Measurements from ENCODE around the gene KIF26A.
"Not testable (repeated sequence)": the region's sequence is repeated elsewhere in the genome, so short reads cannot be mapped to it uniquely, and the experiment has no call there.

The KIF26A gene

DNA sequence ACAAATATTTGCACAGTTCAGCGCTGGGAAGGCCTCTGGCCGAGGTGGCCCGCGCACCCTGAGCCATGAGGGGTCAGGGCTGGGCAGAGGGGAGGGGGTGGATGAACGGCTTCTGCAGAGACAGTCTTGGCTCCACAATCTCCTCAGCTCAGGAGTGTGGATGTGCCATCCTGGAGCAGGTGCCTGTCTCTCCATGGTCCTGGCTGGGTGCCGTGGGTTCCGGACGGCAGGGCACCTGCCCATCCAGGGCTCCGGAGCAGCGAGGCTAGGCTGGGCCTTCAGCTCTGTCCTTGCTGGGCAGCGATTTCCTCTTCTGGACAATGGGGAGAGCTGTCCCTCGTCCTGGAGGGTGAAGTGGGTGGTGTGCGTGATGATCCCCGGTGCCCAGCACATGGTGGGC is 55.6 kb downstream of the KIF26A start:
- no peak for DNase-seq (ENCODE audit: low read depth)

- DNase-seq (ENCODE audit: low read depth) = no peak
These were observed 56.3 kb downstream of the KIF26A start for GRCh38 chr14:104194716-104195115.

DNA sequence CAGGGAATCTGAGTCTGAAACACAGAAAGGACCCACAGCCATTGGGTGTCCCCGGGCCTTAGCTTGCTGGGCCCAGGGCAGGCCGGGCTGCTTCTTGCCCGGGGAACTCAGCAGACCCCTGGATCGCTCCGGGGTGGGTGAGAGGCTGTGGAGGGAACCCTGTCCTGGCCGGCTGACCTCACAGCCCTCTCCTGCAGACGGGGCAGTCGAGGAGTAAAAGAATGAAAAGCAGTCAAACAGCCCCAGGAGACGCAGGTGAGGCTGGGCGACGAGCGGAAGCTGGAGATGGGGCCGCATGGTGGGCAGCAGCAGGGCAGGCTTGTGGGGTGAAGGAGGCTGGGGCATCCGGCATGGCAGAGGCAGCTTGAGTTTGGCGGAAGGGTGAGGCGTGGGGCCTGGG is 57.0 kb downstream of the KIF26A start:
- DNase-seq (ENCODE audit: low read depth) = no peak

DNA sequence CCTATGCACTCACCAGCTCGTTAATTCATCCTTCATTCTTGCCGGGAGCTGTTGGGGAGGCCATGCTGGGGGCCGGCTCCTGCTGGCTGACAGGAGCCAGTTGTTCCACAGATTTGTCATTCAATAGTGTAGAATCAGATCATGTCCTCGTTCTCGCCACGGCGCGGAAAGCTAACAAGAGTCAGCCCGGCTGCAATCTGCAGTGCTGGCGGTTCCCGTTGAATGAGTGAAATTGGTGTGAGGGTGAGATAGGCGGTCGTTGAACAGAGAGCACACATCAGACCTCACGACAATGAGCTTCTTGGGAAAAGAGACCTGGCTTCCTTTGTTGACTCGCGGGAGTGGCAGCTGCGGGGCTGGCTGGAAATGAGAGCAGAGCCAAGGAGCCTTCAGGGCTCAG is 57.5 kb downstream of the KIF26A start:
- DNase-seq (ENCODE audit: low read depth) = no peak

DNA sequence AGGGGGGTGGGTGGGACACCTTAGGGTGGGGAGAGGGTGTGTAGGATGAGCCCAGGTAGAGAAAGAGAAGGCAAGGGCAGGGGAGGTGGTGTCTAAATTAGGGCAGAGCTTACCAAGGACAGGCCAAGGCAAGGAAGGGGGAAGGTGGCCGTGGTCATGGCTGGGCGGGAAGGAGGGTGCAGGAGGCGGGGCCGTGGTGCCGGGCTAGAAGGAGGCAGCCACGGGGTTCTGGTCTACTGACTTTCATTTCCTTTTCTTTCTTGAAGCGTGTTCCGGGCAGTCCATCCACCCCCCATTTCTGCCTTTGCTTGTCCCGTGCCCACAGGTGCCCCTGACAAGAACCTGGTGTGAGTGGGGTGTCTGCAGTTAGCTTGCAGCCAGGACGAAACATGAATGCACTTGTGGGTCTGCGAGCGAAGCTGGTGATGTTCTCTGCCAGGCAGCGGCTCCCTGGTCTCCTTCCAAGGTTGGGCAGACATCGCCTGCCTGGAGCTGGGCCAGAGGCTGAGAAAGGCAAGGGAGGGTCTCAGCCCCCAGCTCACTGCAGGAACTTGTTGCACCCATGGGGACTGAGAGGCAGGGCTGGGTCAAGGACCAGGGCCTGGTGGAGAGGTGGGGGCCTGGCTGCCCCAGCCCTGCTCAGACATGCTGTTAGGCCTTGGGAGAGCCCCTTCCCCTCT is 58.2 kb downstream of the KIF26A start:
- no peak for DNase-seq (ENCODE audit: low read depth)

DNA sequence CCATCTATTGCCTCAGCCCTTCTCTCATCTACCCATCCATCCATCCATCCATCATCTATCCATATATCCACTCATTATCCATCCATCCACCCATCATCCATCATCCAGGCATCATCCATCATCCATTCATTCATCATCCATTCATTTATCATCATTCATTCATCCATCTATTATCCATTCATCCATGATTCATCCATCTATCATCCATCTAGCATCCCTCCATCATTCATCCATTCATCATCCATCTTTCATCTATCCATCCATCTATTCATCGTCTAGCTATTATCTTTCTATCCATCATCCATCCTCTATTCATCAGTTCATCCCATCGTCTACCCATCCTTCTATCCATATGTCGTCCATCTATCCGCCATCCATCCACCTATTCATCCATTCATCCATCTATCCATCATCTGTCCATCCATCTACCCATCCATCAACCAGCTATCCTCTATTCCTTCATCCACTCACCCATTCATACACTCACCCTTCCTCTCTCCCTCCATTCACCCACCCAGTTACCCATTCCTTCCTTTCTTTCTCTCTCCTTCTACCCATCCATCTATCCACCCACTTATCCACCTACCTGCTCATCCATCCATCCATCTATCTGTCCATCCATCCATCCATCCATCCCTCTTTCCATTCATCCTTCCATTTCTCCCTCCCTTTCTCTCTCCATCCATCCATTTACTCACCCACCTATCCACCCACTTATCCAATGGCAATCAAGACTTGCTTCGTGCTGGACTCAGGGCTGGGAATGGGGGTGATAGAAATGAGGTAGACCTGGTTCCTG is 59.3 kb downstream of the KIF26A start:
- no peak for DNase-seq (ENCODE audit: low read depth)

- DNase-seq (ENCODE audit: low read depth) = no peak
These were observed 61.0 kb downstream of the KIF26A start for GRCh38 chr14:104199266-104199895.

GRCh38 chr14:104200106-104200505 is 61.7 kb downstream of the KIF26A start:
- DNase-seq (ENCODE audit: low read depth) = no peak

- no peak for DNase-seq (ENCODE audit: low read depth)
These were observed 62.2 kb downstream of the KIF26A start for GRCh38 chr14:104200591-104200990.

DNA sequence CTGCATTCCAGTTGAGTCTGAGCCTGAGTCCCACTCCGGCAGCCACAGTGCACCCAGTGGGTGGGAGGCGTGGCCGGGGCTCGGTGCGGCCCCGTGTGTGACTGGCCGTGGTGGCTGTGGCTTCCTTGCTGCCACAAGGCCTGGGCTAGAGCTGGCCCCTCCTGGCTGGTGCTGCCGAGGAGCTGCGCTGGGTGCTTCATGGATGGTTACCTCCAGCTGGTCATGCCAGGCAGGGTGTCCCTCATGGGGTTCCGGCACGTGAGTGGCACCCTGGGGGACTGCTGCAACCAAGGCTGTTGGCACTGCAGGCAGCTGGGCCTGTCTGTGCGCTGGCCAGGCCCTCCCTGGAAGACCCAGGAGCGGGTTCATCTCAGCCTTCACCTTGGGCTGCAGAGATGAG is 62.7 kb downstream of the KIF26A start:
- DNase-seq (ENCODE audit: low read depth) = no peak

DNA sequence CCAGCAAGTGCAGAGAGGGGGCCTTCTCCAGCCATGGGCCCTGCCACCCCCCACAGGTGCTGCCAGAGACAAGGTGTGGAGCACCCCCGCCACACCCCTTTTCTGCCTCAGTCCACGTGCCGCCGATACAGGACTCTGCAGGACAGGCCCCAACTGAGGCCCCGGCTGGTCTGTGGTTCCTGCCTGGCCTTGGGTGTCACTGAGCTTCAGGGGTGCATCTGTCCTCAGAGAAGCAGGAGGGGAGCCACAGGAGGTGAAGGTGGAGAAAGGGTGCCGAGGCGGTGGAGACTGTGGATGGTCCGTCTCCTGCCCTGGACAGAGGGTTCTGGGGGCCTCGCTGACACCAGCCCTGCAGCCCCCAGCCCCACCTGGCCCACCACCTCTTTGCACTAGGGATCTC is 63.1 kb downstream of the KIF26A start:
- no peak for DNase-seq (ENCODE audit: low read depth)

GRCh38 chr14:104202259-104203070 is 64.1 kb downstream of the KIF26A start:
- DNase-seq (ENCODE audit: low read depth) = no peak

GRCh38 chr14:104203071-104203425 is 64.7 kb downstream of the KIF26A start:
- no peak for DNase-seq (ENCODE audit: low read depth)

- DNase-seq (ENCODE audit: low read depth) = no peak
These were observed 66.3 kb downstream of the KIF26A start for GRCh38 chr14:104204660-104205149.

GRCh38 chr14:104205781-104206180 is 67.4 kb downstream of the KIF26A start:
- no peak for DNase-seq (ENCODE audit: low read depth)

DNA sequence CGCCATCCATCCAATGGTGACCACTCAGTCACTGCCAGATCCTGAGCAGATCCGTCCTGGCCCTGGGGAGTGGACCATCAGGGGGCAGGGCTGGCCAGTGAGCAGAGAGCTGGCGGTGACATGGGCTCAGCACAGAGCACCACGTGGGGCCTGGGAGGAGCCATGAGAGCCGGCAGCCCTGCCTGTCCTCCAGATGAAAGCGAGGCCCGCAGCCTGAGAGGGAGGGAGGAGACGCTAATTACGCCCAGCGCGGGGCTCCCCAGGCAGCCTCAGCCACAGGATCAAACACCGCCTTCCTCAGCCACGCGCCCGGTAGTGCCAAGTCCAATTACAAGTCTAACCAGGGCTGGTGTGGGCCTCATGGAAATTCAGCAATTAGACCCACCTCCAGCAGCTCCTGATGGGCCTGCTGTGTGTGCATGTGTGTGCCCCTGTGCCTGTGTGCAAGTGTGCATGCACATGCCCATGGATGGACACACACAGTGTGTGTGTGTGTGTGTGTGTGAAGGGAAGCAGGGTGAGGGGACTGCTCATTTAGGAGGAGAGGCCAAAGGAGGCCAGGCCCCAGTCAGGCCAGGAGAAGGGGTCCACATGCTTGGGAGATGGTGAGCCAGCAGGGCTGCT is 68.0 kb downstream of the KIF26A start:
- no peak for DNase-seq (ENCODE audit: low read depth)

DNA sequence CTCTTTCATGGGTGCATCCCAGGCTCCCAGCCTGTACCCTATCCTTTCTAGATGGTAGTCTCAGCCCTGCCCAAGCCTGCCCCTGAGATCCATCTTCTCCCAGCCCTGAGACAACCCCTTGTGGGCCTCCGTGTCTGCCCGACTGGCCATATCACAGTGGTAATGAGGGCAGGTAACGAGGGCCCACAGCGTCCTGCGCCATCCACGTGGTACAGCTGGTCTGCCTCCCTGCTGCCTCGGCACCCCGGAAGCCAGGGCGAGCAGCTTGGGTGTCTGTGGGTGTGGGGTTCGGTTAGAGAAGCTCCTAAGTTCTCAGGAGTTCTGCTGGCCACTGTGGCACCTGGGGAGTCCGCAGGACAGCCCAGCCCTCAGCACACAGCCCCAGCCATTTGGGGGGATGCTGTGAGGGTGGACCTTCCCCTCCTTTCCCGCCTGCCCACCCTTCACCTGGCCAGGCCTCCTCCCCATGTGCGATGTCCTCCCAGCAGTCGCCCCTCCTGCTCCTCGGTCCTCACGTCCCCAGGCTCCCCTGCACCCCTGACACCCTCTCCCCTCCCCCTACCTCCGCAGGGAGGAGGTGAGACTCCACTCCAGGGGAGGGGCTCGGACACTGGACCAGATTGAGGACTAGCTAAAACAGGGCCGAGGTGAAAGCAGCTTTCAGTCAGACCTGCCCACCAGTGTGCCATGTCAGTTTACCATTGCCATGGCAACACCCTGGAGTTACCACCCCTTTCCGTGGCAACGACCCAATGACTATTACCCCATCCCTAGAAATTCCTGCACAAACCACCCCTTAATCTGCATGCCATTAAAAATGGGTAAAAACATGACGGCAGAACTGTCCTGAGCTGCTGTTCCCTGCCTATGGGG is 69.0 kb downstream of the KIF26A start:
- DNase-seq (ENCODE audit: low read depth) = no peak

GRCh38 chr14:104208015-104208295 is 69.6 kb downstream of the KIF26A start:
- DNase-seq (ENCODE audit: low read depth) = not testable (repeated sequence)

DNA sequence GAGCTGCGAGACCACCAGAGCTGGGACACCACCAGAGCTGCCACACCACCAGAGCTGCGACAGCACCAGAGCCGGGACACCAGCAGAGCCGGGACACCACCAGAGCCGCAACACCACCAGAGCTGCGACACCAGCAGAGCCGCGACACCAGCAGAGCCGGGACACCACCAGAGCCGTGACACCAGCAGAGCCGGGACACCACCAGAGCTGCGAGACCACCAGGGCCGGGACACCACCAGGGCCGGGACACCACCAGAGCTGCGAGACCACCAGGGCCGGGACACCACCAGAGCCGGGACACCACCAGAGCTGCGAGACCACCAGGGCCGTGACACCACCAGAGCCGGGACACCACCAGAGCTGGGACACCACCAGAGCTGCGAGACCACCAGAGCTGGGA is 69.9 kb downstream of the KIF26A start:
- DNase-seq (ENCODE audit: low read depth) = not testable (repeated sequence)

DNA sequence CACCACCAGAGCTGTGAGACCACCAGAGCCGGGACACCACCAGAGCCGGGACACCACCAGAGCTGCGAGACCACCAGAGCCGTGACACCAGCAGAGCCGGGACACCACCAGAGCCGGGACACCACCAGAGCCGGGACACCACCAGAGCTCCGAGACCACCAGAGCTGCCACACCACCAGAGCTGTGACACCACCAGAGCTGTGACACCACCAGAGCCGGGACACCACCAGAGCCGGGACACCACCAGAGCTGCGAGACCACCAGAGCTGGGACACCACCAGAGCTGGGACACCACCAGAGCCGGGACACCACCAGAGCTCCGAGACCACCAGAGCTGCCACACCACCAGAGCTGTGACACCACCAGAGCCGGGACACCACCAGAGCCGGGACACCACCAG is 70.7 kb downstream of the KIF26A start:
- DNase-seq (ENCODE audit: low read depth) = not testable (repeated sequence)

Measured in non-pigmented ciliary epithelial cell (primary cell).